HCT116 (cell line): Measurements from ENCODE around the gene BRD7.

Experiments used
- POLR2AphosphoS5 ChIP-seq: IDR thresholded peaks from 2 replicates; pipeline ENCODE4 v1.6.1; 2011; ENCODE audit warnings: mild to moderate bottlenecking, low read depth, low read length, moderate library complexity
- RAD21 ChIP-seq: IDR thresholded peaks from 2 replicates; pipeline ENCODE4 v1.6.1; 2012; ENCODE audit warnings: low read depth, mild to moderate bottlenecking
- YY1 ChIP-seq: IDR thresholded peaks from 2 replicates; pipeline ENCODE4 v1.6.1; 2011; ENCODE audit warnings: low read length, low read depth, moderate library complexity, mild to moderate bottlenecking; ENCODE audit not compliant: insufficient replicate concordance; ENCODE audit errors: extremely low read depth
- TF ChIP-seq, protein P1 (sequence below), 3 experiments: fragments of 200-600 bp in 1 of 3; sonication (generic) in 1 of 3; IDR thresholded peaks in 2 of 3; conservative IDR thresholded peaks in 1 of 3; 2 replicates each; pipeline ENCODE4 v1.5.1; 2012 to 2017; ENCODE audit warnings: low read depth in 2 of 3, low read length in 2 of 3, antibody characterized with exemption in 1 of 3, borderline replicate concordance in 1 of 3, control low read depth in 1 of 3, mild to moderate bottlenecking in 1 of 3, mixed read lengths in 1 of 3, mixed run types in 1 of 3, moderate library complexity in 1 of 3; ENCODE audit not compliant: insufficient read depth in 1 of 3

DNA sequence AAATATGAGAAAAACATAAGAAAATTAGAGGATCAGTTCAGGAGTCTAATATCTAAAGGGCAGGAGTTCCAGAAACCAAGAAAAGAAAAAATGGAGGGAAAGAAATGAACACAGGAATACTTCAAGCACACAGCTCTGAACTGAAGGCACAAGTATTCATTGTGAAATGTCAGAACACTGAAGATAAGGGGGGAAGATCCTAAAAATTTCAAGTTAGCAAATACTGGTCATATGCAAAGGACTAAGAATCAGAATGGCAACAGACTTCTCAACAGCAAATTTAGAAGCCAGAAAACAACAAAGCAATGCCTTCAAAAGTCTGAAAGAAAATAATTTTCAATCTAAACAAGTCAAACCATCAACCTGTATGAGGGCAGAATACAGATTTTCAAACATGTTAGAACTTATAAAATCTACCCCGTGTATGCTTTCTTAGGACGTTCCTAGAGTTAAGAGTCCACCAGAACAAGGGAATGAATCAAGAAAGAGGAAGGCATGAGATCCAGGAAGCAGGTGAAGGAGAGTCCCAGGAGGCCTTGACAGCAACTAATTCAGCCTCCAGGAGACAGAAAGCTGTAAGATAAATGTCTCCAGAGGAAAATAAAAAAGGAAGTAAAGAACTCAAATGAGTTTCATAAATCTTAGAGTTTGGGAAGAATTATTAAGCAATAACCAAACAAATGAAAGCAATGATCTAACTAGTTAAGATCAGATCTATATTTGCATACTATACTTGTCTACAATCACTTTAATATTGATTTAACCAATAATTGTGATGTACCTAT is 2.8 kb downstream of the BRD7 start:
- TF ChIP-seq, protein P1, sequence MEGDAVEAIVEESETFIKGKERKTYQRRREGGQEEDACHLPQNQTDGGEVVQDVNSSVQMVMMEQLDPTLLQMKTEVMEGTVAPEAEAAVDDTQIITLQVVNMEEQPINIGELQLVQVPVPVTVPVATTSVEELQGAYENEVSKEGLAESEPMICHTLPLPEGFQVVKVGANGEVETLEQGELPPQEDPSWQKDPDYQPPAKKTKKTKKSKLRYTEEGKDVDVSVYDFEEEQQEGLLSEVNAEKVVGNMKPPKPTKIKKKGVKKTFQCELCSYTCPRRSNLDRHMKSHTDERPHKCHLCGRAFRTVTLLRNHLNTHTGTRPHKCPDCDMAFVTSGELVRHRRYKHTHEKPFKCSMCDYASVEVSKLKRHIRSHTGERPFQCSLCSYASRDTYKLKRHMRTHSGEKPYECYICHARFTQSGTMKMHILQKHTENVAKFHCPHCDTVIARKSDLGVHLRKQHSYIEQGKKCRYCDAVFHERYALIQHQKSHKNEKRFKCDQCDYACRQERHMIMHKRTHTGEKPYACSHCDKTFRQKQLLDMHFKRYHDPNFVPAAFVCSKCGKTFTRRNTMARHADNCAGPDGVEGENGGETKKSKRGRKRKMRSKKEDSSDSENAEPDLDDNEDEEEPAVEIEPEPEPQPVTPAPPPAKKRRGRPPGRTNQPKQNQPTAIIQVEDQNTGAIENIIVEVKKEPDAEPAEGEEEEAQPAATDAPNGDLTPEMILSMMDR (IDR thresholded peaks at IDR 0.05 in 2 of 3, conservative IDR thresholded peaks at IDR 0.05 in 1 of 3; ENCODE audit: borderline replicate concordance in 1 of 3, insufficient read depth in 1 of 3, low read depth in 2 of 3, low read length in 2 of 3), result no peak
- no peak for TF ChIP-seq POLR2AphosphoS5
- TF ChIP-seq YY1, result no peak
- no peak for TF ChIP-seq RAD21
